HepG2 (cell line): ENCODE measurements around the gene YBX2.

Source experiments
- ERF ChIP-seq: IDR thresholded peaks from 2 replicates; pipeline ENCODE4 v1.6.1; 2018; ENCODE audit warnings: missing biosample characterization, missing genetic modification reagents
- PHF20 ChIP-seq: sonication (generic); formaldehyde crosslinking; IDR thresholded peaks from 2 replicates; pipeline ENCODE4 v1.5.0; 2020; ENCODE audit warnings: mild to moderate bottlenecking, missing genetic modification reagents
- RFX5 ChIP-seq: IDR thresholded peaks from 2 replicates; pipeline ENCODE4 v1.6.1; 2011; ENCODE audit warnings: low read depth, low read length, improper control_type of control experiment
- TAF1 ChIP-seq: sonication (generic); formaldehyde crosslinking; IDR thresholded peaks from 2 replicates; pipeline ENCODE4 v1.4.0; 2020; ENCODE audit warnings: missing genetic modification reagents
- ZNF121 ChIP-seq: sonication (generic); formaldehyde crosslinking; IDR thresholded peaks from 2 replicates; pipeline ENCODE4 v1.5.0; 2020; ENCODE audit warnings: mild to moderate bottlenecking, missing genetic modification reagents
- ZNF431 ChIP-seq: sonication (generic); formaldehyde crosslinking; IDR thresholded peaks from 2 replicates; pipeline ENCODE4 v1.9.0; 2022; ENCODE audit warnings: missing genetic modification reagents, low read depth, mild to moderate bottlenecking, borderline replicate concordance
- ZNF782 ChIP-seq: sonication (generic); formaldehyde crosslinking; IDR thresholded peaks from 2 replicates; pipeline ENCODE4 v1.4.0; 2020; ENCODE audit warnings: missing genetic modification reagents, mild to moderate bottlenecking, borderline replicate concordance
- TF ChIP-seq, protein P1 (sequence below): sonication (generic); formaldehyde crosslinking; IDR thresholded peaks from 2 replicates; pipeline ENCODE4 v1.4.0; 2020; ENCODE audit warnings: low read depth, mild to moderate bottlenecking, missing genetic modification reagents
- TF ChIP-seq, protein P2 (sequence below): sonication (generic); formaldehyde crosslinking; IDR thresholded peaks from 2 replicates; pipeline ENCODE4 v1.5.0; 2020; ENCODE audit warnings: mild to moderate bottlenecking, missing genetic modification reagents, moderate library complexity
- TF ChIP-seq, protein P3 (sequence below): sonication (generic); formaldehyde crosslinking; IDR thresholded peaks from 2 replicates; pipeline ENCODE4 v1.4.0; 2020; ENCODE audit warnings: mild to moderate bottlenecking, missing genetic modification reagents
- TF ChIP-seq, protein P4 (sequence below): sonication (generic); formaldehyde crosslinking; IDR thresholded peaks from 2 replicates; pipeline ENCODE4 v1.4.0; 2020; ENCODE audit warnings: missing genetic modification reagents
- TF ChIP-seq, protein P5 (sequence below): sonication (generic); formaldehyde crosslinking; IDR thresholded peaks from 2 replicates; pipeline ENCODE4 v1.4.0; 2020; ENCODE audit warnings: missing genetic modification reagents, mild to moderate bottlenecking, borderline replicate concordance

DNA sequence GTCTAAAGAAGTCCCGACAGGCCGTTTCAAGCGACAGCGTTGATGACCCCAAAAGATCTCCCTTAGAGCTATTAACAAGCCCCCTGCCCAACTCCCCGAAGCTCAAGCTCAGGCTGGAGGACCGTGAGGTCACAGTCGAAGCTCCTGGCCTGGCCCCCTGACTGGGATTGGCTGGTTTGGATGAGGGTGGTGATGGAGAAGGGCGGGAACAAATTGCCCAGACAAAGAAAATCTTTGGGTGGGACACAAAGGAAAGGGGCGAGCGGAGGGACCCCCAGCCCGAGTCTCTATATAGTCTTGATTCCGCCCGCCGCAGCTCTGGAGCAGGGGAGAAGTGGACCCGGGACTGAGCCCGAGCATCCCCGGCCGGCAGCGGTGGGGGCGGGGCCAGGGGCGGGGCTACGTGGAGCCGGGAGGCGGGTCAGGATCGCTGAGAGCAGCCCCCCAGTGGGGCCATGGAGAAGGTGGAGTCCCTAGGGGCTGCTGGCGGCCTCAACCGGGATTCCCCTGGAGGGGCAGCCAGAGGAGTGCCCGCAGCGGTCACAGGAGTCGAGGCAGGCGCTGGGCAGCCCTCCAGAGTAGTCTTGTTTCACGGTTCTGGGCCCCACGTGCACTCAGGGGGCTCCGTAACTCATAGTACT lies 35.7 kb upstream of the YBX2 start:
- TF ChIP-seq ZNF121 (no peak), ZNF782 (CRISPR knock-in tag) (no peak), PHF20 (no peak), RFX5 (no peak), ERF (CRISPR knock-in tag) (no peak), ZNF431 (CRISPR knock-in tag) (no peak), TAF1 (CRISPR knock-in tag) (no peak)
- TF ChIP-seq, protein P1, sequence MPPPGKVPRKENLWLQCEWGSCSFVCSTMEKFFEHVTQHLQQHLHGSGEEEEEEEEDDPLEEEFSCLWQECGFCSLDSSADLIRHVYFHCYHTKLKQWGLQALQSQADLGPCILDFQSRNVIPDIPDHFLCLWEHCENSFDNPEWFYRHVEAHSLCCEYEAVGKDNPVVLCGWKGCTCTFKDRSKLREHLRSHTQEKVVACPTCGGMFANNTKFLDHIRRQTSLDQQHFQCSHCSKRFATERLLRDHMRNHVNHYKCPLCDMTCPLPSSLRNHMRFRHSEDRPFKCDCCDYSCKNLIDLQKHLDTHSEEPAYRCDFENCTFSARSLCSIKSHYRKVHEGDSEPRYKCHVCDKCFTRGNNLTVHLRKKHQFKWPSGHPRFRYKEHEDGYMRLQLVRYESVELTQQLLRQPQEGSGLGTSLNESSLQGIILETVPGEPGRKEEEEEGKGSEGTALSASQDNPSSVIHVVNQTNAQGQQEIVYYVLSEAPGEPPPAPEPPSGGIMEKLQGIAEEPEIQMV: no peak
- TF ChIP-seq, protein P2, sequence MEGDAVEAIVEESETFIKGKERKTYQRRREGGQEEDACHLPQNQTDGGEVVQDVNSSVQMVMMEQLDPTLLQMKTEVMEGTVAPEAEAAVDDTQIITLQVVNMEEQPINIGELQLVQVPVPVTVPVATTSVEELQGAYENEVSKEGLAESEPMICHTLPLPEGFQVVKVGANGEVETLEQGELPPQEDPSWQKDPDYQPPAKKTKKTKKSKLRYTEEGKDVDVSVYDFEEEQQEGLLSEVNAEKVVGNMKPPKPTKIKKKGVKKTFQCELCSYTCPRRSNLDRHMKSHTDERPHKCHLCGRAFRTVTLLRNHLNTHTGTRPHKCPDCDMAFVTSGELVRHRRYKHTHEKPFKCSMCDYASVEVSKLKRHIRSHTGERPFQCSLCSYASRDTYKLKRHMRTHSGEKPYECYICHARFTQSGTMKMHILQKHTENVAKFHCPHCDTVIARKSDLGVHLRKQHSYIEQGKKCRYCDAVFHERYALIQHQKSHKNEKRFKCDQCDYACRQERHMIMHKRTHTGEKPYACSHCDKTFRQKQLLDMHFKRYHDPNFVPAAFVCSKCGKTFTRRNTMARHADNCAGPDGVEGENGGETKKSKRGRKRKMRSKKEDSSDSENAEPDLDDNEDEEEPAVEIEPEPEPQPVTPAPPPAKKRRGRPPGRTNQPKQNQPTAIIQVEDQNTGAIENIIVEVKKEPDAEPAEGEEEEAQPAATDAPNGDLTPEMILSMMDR: no peak
- TF ChIP-seq, protein P3, sequence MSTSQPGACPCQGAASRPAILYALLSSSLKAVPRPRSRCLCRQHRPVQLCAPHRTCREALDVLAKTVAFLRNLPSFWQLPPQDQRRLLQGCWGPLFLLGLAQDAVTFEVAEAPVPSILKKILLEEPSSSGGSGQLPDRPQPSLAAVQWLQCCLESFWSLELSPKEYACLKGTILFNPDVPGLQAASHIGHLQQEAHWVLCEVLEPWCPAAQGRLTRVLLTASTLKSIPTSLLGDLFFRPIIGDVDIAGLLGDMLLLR (CRISPR knock-in tag): no peak
- TF ChIP-seq, protein P4, sequence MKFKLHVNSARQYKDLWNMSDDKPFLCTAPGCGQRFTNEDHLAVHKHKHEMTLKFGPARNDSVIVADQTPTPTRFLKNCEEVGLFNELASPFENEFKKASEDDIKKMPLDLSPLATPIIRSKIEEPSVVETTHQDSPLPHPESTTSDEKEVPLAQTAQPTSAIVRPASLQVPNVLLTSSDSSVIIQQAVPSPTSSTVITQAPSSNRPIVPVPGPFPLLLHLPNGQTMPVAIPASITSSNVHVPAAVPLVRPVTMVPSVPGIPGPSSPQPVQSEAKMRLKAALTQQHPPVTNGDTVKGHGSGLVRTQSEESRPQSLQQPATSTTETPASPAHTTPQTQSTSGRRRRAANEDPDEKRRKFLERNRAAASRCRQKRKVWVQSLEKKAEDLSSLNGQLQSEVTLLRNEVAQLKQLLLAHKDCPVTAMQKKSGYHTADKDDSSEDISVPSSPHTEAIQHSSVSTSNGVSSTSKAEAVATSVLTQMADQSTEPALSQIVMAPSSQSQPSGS (CRISPR knock-in tag): no peak
- TF ChIP-seq, protein P5, sequence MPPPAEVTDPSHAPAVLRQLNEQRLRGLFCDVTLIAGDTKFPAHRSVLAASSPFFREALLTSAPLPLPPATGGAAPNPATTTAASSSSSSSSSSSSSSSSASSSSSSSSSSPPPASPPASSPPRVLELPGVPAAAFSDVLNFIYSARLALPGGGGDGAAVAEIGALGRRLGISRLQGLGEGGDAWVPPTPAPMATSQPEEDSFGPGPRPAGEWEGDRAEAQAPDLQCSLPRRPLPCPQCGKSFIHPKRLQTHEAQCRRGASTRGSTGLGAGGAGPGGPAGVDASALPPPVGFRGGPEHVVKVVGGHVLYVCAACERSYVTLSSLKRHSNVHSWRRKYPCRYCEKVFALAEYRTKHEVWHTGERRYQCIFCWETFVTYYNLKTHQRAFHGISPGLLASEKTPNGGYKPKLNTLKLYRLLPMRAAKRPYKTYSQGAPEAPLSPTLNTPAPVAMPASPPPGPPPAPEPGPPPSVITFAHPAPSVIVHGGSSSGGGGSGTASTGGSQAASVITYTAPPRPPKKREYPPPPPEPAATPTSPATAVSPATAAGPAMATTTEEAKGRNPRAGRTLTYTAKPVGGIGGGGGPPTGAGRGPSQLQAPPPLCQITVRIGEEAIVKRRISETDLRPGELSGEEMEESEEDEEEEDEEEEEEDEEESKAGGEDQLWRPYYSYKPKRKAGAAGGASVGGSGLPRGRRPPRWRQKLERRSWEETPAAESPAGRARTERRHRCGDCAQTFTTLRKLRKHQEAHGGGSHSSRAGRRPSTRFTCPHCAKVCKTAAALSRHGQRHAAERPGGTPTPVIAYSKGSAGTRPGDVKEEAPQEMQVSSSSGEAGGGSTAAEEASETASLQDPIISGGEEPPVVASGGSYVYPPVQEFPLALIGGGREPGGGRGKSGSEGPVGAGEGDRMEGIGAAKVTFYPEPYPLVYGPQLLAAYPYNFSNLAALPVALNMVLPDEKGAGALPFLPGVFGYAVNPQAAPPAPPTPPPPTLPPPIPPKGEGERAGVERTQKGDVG: no peak
